HepG2 (cell line): ENCODE measurements around the gene TMEM200B. TPM values are rescaled to one million over a fixed set of nuclear protein-coding genes. Genes with fewer than 3 reads are reported as not detected.

Experiments used
- ATAC-seq: fragments of 200-7000 bp; cut with Tn5 transposase; 3 replicates; pipeline ENCODE4 v1.9.1; 2020; ENCODE audit warnings: mild to moderate bottlenecking, moderate library complexity
- BruUV-seq: library from RNA; stranded (reverse); fragments of 400-500 nt; replicated peaks from 2 replicates; lab custom pipeline; 2021; lab: Mats Ljungman, UMichigan
- CTCF ChIA-PET: fragments of 300-600 bp; formaldehyde crosslinking; extraction: SDS; loops from one replicate; lab custom pipeline; 2021; ENCODE audit warnings: low total read pairs, inconsistent platforms, low intra/inter-chr PET ratio; lab: Yijun Ruan, JAX
- POLR2A ChIA-PET: fragments of 350-600 bp; sonication (Branson Sonifier 250); formaldehyde crosslinking; loops from one replicate; lab custom pipeline; 2020; ENCODE audit warnings: antibody characterized with exemption, inconsistent platforms; lab: Yijun Ruan, JAX
- DNase-seq: peaks from one replicate; pipeline ENCODE4 v3.0.0-alpha.2; 2015; ENCODE audit warnings: low spot score
- FAIRE-seq: peaks from 3 replicates; lab custom pipeline; 2011; peaks lifted over from hg19 to GRCh38; lab: Jason Lieb, UNC
- H2AFZ ChIP-seq: one replicate; pipeline ENCODE4 v1.6.1; 2011; ENCODE audit warnings: low read length, inconsistent platforms
- H3K27ac ChIP-seq: fragments of 300-600 bp; 3 replicates; pipeline ENCODE4 v1.8.0; 2011; ENCODE audit warnings: mixed run types, mild to moderate bottlenecking, mixed read lengths, low read length, inconsistent platforms; ENCODE audit not compliant: insufficient read depth; ENCODE audit errors: extremely low read length
- H3K27me3 ChIP-seq, 2 experiments: fragments of 200-600 bp in 1 of 2; 2 replicates in 1 of 2; 3 replicates in 1 of 2; pipeline versions ENCODE4 v1.6.0 to v1.8.0; 2011; ENCODE audit warnings: low read length in 2 of 2, mild to moderate bottlenecking in 2 of 2, moderate library complexity in 2 of 2, inconsistent platforms in 1 of 2; ENCODE audit not compliant: insufficient read depth in 2 of 2, control insufficient read depth in 1 of 2
- H3K36me3 ChIP-seq, 2 experiments: fragments of 200-600 bp in 1 of 2; replicated peaks in 1 of 2; 2 replicates in 1 of 2; 3 replicates in 1 of 2; pipeline versions ENCODE4 v1.5.1 to v1.8.0; 2011; ENCODE audit warnings: low read length in 2 of 2, inconsistent platforms in 1 of 2; ENCODE audit not compliant: insufficient read depth in 2 of 2, control insufficient read depth in 1 of 2
- H3K4me1 ChIP-seq: 2 replicates; pipeline ENCODE4 v1.5.1; 2012; ENCODE audit warnings: low read length, inconsistent platforms; ENCODE audit not compliant: insufficient read depth
- H3K4me2 ChIP-seq: 2 replicates; pipeline ENCODE4 v1.6.0; 2011; ENCODE audit warnings: low read depth, low read length, inconsistent platforms
- H3K4me3 ChIP-seq, 3 experiments: fragments of 200-600 bp in 1 of 3; sonication (generic), shearing (Covaris generic) in 1 of 3; replicated peaks in 1 of 3; 2 replicates each; pipeline ENCODE4 v1.5.1; 2011 to 2016; ENCODE audit warnings: low read length in 3 of 3, inconsistent platforms in 2 of 3, low read depth in 2 of 3, mild to moderate bottlenecking in 2 of 3, control low read depth in 1 of 3, mixed read lengths in 1 of 3; ENCODE audit not compliant: insufficient read depth in 1 of 3
- H3K79me2 ChIP-seq: one replicate; pipeline ENCODE4 v1.6.1; 2011; ENCODE audit warnings: low read length, inconsistent platforms; ENCODE audit not compliant: insufficient read depth
- H3K9ac ChIP-seq: 2 replicates; pipeline ENCODE4 v1.6.0; 2011; ENCODE audit warnings: mild to moderate bottlenecking, low read depth, low read length, inconsistent platforms; ENCODE audit not compliant: insufficient read depth
- H3K9me3 ChIP-seq: 2 replicates; pipeline ENCODE4 v1.5.1; 2012; ENCODE audit warnings: mild to moderate bottlenecking, low read length
- H4K20me1 ChIP-seq: 2 replicates; pipeline ENCODE4 v1.6.0; 2011; ENCODE audit warnings: inconsistent platforms, mild to moderate bottlenecking, low read length, moderate library complexity; ENCODE audit not compliant: insufficient read depth
- AGO1 ChIP-seq: fragments of 200-400 bp; formaldehyde crosslinking; IDR thresholded peaks from 2 replicates; pipeline ENCODE4 v1.6.1; 2017; ENCODE audit warnings: mild to moderate bottlenecking, low read depth, low read length, moderate library complexity; ENCODE audit not compliant: poor library complexity, severe bottlenecking
- FOSL2 ChIP-seq: sonication (generic); formaldehyde crosslinking; IDR thresholded peaks from 2 replicates; pipeline ENCODE4 v1.4.0; 2020; ENCODE audit warnings: missing genetic modification reagents
- GZF1 ChIP-seq: sonication (generic); formaldehyde crosslinking; IDR thresholded peaks from 2 replicates; pipeline ENCODE4 v1.5.1; 2020; ENCODE audit warnings: mild to moderate bottlenecking, missing genetic modification reagents
- HNF1B ChIP-seq: sonication (generic); formaldehyde crosslinking; IDR thresholded peaks from 2 replicates; pipeline ENCODE4 v1.5.1; 2020; ENCODE audit warnings: mild to moderate bottlenecking, moderate library complexity, missing genetic modification reagents
- HOXD1 ChIP-seq: sonication (generic); formaldehyde crosslinking; IDR thresholded peaks from 2 replicates; pipeline ENCODE4 v1.5.0; 2020; ENCODE audit warnings: missing genetic modification reagents
- KLF11 ChIP-seq: IDR thresholded peaks from 2 replicates; pipeline ENCODE4 v1.6.1; 2016; ENCODE audit warnings: missing compliant biosample characterization
- MEIS1 ChIP-seq: sonication (generic); formaldehyde crosslinking; IDR thresholded peaks from 2 replicates; pipeline ENCODE4 v1.9.0; 2021; ENCODE audit warnings: mild to moderate bottlenecking, missing genetic modification reagents, moderate library complexity, borderline replicate concordance
- PBX2 ChIP-seq: IDR thresholded peaks from 2 replicates; pipeline ENCODE4 v1.6.1; 2016; ENCODE audit warnings: control low read depth
- POLR2AphosphoS2 ChIP-seq: IDR thresholded peaks from 2 replicates; pipeline ENCODE4 v1.6.1; 2011; ENCODE audit warnings: low read depth, low read length, improper control_type of control experiment
- TGIF2 ChIP-seq: IDR thresholded peaks from 2 replicates; pipeline ENCODE4 v1.6.1; 2016; ENCODE audit warnings: control low read depth, missing compliant biosample characterization
- ZNF652 ChIP-seq: IDR thresholded peaks from 2 replicates; pipeline ENCODE4 v1.6.1; 2016; ENCODE audit warnings: low read depth, borderline replicate concordance
- ZNF850 ChIP-seq: sonication (generic); formaldehyde crosslinking; conservative IDR thresholded peaks from 2 replicates; pipeline ENCODE4 v1.9.0; 2021; ENCODE audit warnings: mild to moderate bottlenecking, missing genetic modification reagents
- WGBS: methylation state at CpG from one replicate; pipeline ENCODE4 v1.1.6; 2017; ENCODE audit warnings: low lambda C conversion rate; 5-methylcytosine and 5-hydroxymethylcytosine counted together
- in situ Hi-C: cut with HindIII; loops from 2 replicates; pipeline ENCODE4 v1.10.0; 2017; ENCODE audit warnings: low pct_unique_long_range_greater_than_20kb; ENCODE audit not compliant: extremely low pct_ligation_motif_present
- intact Hi-C: fragments of 100-400 bp; cut with micrococcal nuclease; formaldehyde crosslinking; loops from one replicate; pipeline ENCODE4 v1.10.0; 2022; ENCODE audit not compliant: unreplicated experiment
- polyA plus RNA-seq, 8 experiments: library from polyadenylated mRNA; depleted of rRNA in 3 of 8; stranded (reverse) in 7 of 8; unstranded in 1 of 8; fragments of >200 nt; fragmentation: Illumina TruSeq in 4 of 8; extraction: Trizol in 4 of 8; gene quantifications; 2 replicates each; pipeline versions ENCODE4 v1.2.1 to v1.2.3, GENCODE V29; 2011 to 2016; ENCODE audit warnings: low read depth in 4 of 8, missing spikeins in 1 of 8, mixed read lengths in 1 of 8; ENCODE audit not compliant: insufficient read depth in 1 of 8
- total RNA-seq, 5 experiments: library from RNA; depleted of rRNA; stranded (reverse); fragments of >200 nt; fragmentation: Illumina TruSeq; extraction: Trizol; gene quantifications; 2 replicates each; pipeline ENCODE4 v1.2.3, GENCODE V29; 2016; ENCODE audit warnings: low read depth in 1 of 5

The TMEM200B gene
- total and polyA plus RNA-seq, 2 of the 13 experiments (the other 11 are each of a cell fraction or from before 2014, with no cell fraction given), result 1.1 to 1.4 TPM

- peaks cover 21 to 51% of the 10 kb centered on the region in 2 experiments for H3K36me3 ChIP-seq
- intact Hi-C loops, result no loop called here
- no peak overlapping the region for H2AFZ ChIP-seq
- peaks cover 11% of the 10 kb centered on the region for H3K4me1 ChIP-seq
- BruUV-seq, result no TSS peak
- WGBS, result 92% methylated on average over 7 of the region's 7 CpGs
- H3K9ac ChIP-seq, result no peak overlapping the region
- H3K9me3 ChIP-seq, result no peaks in the 10 kb centered on the region
- DNase-seq, result no peak
- no peaks in the 10 kb centered on the region for H4K20me1 ChIP-seq
- no peaks in the 10 kb centered on the region for H3K79me2 ChIP-seq
- TF ChIP-seq HOXD1 (CRISPR knock-in tag), result no peak
- TF ChIP-seq POLR2AphosphoS2, result no peak
- no peak for TF ChIP-seq KLF11 (CRISPR knock-in tag)
- TF ChIP-seq FOSL2 (CRISPR knock-in tag), result no peak
- no peak for TF ChIP-seq TGIF2 (CRISPR knock-in tag)
- no peak for TF ChIP-seq GZF1
- TF ChIP-seq ZNF850, result no peak
- TF ChIP-seq HNF1B (CRISPR knock-in tag), result no peak
- TF ChIP-seq AGO1, result no peak
- TF ChIP-seq PBX2 (CRISPR knock-in tag), result no peak
- TF ChIP-seq MEIS1 (CRISPR knock-in tag), result no peak
- no peak for TF ChIP-seq ZNF652 (CRISPR knock-in tag)
- TF ChIP-seq, all 625 proteins: peak for 0
- ATAC-seq (no peak), FAIRE-seq (no peak)
- Histone ChIP-seq H3K27ac (no peak overlapping the region), H3K4me2 (no peak overlapping the region), H3K27me3 (no peaks in the 10 kb centered on the region), H3K4me3 (no peak overlapping the region)
- ChIA-PET POLR2A (no interaction called here), CTCF (no interaction called here)
- in situ Hi-C loops, result no loop called here
Measured at GRCh38 chr1:29112705-29113412, 10.8 kb downstream of the TMEM200B start.
